OCI-LY7 (cell line): Measurements from ENCODE around the gene BCAR3. TPM values are rescaled to one million over a fixed set of nuclear protein-coding genes. Genes with fewer than 3 reads are reported as not detected.

Source experiments
- BruUV-seq: library from RNA; stranded (reverse); fragments of 400-500 nt; replicated peaks from 2 replicates; lab custom pipeline; 2021; lab: Mats Ljungman, UMichigan
- CTCF ChIA-PET: fragments of 300-600 bp; sonication (Branson Sonifier 250); formaldehyde crosslinking; loops from one replicate; lab custom pipeline; 2022; ENCODE audit warnings: antibody characterized with exemption; ENCODE audit not compliant: unreplicated experiment; lab: Charles Lee
- POLR2A ChIA-PET: fragments of 300-600 bp; sonication (Branson Sonifier 250); formaldehyde crosslinking; loops from one replicate; lab custom pipeline; 2022; ENCODE audit warnings: antibody characterized with exemption; lab: Charles Lee
- DNase-seq: peaks from one replicate; pipeline ENCODE4 v3.0.0-alpha.2; 2015; ENCODE audit warnings: low spot score
- H2AFZ ChIP-seq: fragments of 200-600 bp; sonication (generic), shearing (Covaris generic); 2 replicates; pipeline ENCODE4 v1.6.1; 2014; ENCODE audit warnings: mild to moderate bottlenecking, antibody characterized with exemption, low read length, moderate library complexity
- H3K27ac ChIP-seq: fragments of 200-600 bp; sonication (generic); 2 replicates; pipeline ENCODE4 v1.5.1; 2014; ENCODE audit warnings: mixed run types, low read depth, mild to moderate bottlenecking, moderate library complexity, low read length, inconsistent platforms; ENCODE audit not compliant: poor library complexity, severe bottlenecking
- H3K36me3 ChIP-seq: fragments of 200-600 bp; sonication (generic); 2 replicates; pipeline ENCODE4 v1.6.1; 2014; ENCODE audit warnings: mild to moderate bottlenecking, antibody characterized with exemption, low read length, moderate library complexity, mixed read lengths; ENCODE audit not compliant: insufficient read depth
- H3K4me1 ChIP-seq: fragments of 200-600 bp; sonication (generic); 2 replicates; pipeline ENCODE4 v1.5.1; 2014; ENCODE audit warnings: mild to moderate bottlenecking, low read length; ENCODE audit not compliant: insufficient read depth, poor library complexity, severe bottlenecking
- H3K4me2 ChIP-seq: fragments of 200-600 bp; sonication (generic); 2 replicates; pipeline ENCODE4 v1.6.1; 2014; ENCODE audit warnings: mild to moderate bottlenecking, low read length
- H3K4me3 ChIP-seq: fragments of 200-600 bp; sonication (generic); 2 replicates; pipeline ENCODE4 v1.5.1; 2014; ENCODE audit warnings: mild to moderate bottlenecking, low read depth, low read length; ENCODE audit not compliant: poor library complexity, severe bottlenecking
- H3K79me2 ChIP-seq: fragments of 200-600 bp; sonication (generic); 2 replicates; pipeline ENCODE4 v1.6.1; 2016; ENCODE audit warnings: low read depth, mild to moderate bottlenecking, low read length, moderate library complexity, mixed read lengths; ENCODE audit not compliant: insufficient read depth
- H3K9me2 ChIP-seq: fragments of 200-600 bp; sonication (generic); 2 replicates; pipeline ENCODE4 v1.6.1; 2016; ENCODE audit warnings: mild to moderate bottlenecking, low read length, mixed read lengths; ENCODE audit not compliant: insufficient read depth
- H3K9me3 ChIP-seq: fragments of 200-600 bp; sonication (generic); 2 replicates; pipeline ENCODE4 v1.6.1; 2014; ENCODE audit warnings: mild to moderate bottlenecking, mixed run types, low read length, mixed read lengths
- H4K20me1 ChIP-seq: fragments of 200-600 bp; sonication (generic); 2 replicates; pipeline ENCODE4 v1.6.1; 2014; ENCODE audit warnings: mild to moderate bottlenecking, antibody characterized with exemption, low read length, moderate library complexity, mixed read lengths; ENCODE audit not compliant: insufficient read depth
- EZH2phosphoT487 ChIP-seq: fragments of 200-600 bp; sonication (generic); IDR thresholded peaks from 2 replicates; pipeline ENCODE4 v1.6.1; 2018; ENCODE audit warnings: low read depth, borderline replicate concordance, mild to moderate bottlenecking, mixed run types, antibody characterized with exemption, low read length, moderate library complexity, mixed read lengths
- intact Hi-C: fragments of 100-400 bp; cut with micrococcal nuclease; formaldehyde crosslinking; loops from one replicate; pipeline ENCODE4 v1.10.0; 2022; ENCODE audit not compliant: unreplicated experiment
- total RNA-seq, 2 experiments: library from RNA; depleted of rRNA in 1 of 2; stranded (reverse); fragments of >200 nt in 1 of 2; shearing (Covaris generic) in 1 of 2; gene quantifications; 2 replicates each; pipeline ENCODE4 v1.2.3, GENCODE V29; 2014 to 2022
- TF ChIP-seq, protein P1 (sequence below): fragments of 200-600 bp; sonication (generic); conservative IDR thresholded peaks from 2 replicates; pipeline ENCODE4 v1.5.1; 2014; ENCODE audit warnings: mild to moderate bottlenecking, antibody characterized with exemption, low read length, moderate library complexity, mixed read lengths

BCAR3 gene
- total RNA-seq, 2 experiments from 2014 or later, result 16.3 to 24.2 TPM

DNA sequence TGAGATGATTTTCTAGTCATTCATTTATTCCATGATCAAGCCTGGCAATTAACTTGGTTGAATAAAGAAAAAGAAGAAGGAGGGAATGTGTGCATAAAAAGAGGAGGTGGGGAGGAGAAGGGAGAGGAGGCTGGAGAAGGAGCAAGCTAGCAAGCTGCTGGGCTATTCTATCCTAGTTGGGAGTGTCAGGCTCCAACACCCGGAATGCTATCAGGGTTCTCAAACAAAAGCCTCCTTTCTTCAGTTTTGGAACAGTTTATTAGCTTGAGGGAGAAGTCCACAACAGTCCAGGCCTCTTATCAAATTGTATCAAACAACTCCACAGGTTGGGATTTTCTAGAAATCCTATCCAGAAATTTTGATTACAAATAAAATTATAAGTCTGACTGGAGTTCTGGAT lies 80.0 kb downstream of the BCAR3 start:
- H4K20me1 ChIP-seq, result no peaks in the 10 kb centered on the region
- H3K79me2 ChIP-seq, result no peaks in the 10 kb centered on the region

DNA sequence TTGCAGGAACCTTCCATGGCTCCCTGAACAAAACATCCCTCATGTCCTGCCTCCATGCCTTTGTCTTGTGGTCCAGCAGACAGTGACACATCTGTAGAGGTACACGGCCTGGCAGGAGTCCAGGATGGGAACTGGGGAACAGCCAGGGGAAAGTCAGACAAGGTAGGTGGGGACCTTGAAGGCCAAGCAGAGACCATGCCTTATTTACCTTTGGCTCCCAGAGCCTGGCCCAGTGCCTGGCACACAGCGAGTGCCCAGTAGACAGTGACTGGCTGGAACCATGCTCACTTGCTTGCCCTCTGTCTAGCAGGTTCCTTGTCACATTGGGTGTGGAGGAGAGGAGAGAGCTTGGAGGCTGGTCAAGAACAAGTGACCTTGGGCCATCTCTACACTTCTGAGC lies 81.0 kb downstream of the BCAR3 start:
- ChIA-PET POLR2A (interaction anchor here (1.3 kb wide), 1 partner anchor 9 kb away, joined by 3 read pairs; no protein-coding TSS in a partner anchor), CTCF (interaction anchor here (0.9 kb wide), 1 partner anchor 19 kb away, joined by 4 read pairs; no protein-coding TSS in a partner anchor)
- Histone ChIP-seq H3K4me1 (no peaks in the 10 kb centered on the region), H3K27ac (no peak overlapping the region), H3K36me3 (no peaks in the 10 kb centered on the region), H2AFZ (no peak overlapping the region), H4K20me1 (no peaks in the 10 kb centered on the region), H3K4me3 (no peak overlapping the region), H3K9me3 (no peaks in the 10 kb centered on the region), H3K4me2 (no peak overlapping the region), H3K9me2 (no peaks in the 10 kb centered on the region), H3K79me2 (no peaks in the 10 kb centered on the region)
- BruUV-seq, result no TSS peak
- TF ChIP-seq EZH2phosphoT487, result no peak
- TF ChIP-seq, protein P1, sequence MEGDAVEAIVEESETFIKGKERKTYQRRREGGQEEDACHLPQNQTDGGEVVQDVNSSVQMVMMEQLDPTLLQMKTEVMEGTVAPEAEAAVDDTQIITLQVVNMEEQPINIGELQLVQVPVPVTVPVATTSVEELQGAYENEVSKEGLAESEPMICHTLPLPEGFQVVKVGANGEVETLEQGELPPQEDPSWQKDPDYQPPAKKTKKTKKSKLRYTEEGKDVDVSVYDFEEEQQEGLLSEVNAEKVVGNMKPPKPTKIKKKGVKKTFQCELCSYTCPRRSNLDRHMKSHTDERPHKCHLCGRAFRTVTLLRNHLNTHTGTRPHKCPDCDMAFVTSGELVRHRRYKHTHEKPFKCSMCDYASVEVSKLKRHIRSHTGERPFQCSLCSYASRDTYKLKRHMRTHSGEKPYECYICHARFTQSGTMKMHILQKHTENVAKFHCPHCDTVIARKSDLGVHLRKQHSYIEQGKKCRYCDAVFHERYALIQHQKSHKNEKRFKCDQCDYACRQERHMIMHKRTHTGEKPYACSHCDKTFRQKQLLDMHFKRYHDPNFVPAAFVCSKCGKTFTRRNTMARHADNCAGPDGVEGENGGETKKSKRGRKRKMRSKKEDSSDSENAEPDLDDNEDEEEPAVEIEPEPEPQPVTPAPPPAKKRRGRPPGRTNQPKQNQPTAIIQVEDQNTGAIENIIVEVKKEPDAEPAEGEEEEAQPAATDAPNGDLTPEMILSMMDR, result no peak
- no peak for DNase-seq
- intact Hi-C loops, result no loop called here

More for the DNA sequence above, 80.0 kb downstream of the BCAR3 start:
- Histone ChIP-seq H3K4me1 (no peaks in the 10 kb centered on the region), H3K27ac (no peak overlapping the region), H3K9me3 (no peaks in the 10 kb centered on the region), H3K4me2 (no peak overlapping the region), H3K4me3 (no peak overlapping the region), H3K9me2 (no peaks in the 10 kb centered on the region), H2AFZ (no peak overlapping the region), H3K36me3 (no peaks in the 10 kb centered on the region)
- no TSS peak for BruUV-seq
- intact Hi-C loops, result no loop called here
- CTCF ChIA-PET, result no interaction called here
- POLR2A ChIA-PET, result no interaction called here
- DNase-seq, result no peak
- no peak for TF ChIP-seq EZH2phosphoT487
- TF ChIP-seq, protein P1, result no peak

DNA sequence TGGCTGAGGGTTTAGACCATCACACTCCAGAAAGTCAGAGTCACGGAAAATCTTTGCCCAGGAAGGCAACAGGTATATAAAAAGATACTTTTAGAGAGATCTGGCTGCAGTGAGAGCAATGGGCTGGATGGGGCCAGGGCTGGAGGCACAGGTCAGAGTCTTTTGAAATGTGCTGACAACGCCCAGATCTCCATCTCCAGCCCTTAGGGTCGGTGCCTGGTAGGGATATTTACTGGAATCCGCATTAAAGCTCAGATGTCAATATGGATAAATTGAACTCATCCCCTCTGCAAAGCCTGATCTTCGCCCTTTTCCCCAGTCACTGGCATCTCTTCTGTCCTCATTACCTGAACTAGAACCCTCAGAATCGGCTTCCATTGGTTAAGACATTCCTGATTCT lies 82.2 kb downstream of the BCAR3 start:
- Histone ChIP-seq H3K79me2 (no peaks in the 10 kb centered on the region), H3K4me1 (no peaks in the 10 kb centered on the region), H2AFZ (no peak overlapping the region), H3K4me2 (no peak overlapping the region), H3K9me3 (no peaks in the 10 kb centered on the region), H3K36me3 (no peaks in the 10 kb centered on the region), H4K20me1 (0 out of 2 replicates have a peak, but pooled peaks cover 4% of the 10 kb centered on the region), H3K4me3 (no peak overlapping the region), H3K9me2 (no peaks in the 10 kb centered on the region), H3K27ac (no peak overlapping the region)
- intact Hi-C loops, result no loop called here
- TF ChIP-seq EZH2phosphoT487, result no peak
- TF ChIP-seq, protein P1, result no peak
- ChIA-PET CTCF (no interaction called here), POLR2A (interaction anchor here (0.5 to 1.3 kb wide), 5 partner anchors 8 to 1633 kb away, joined by 3 to 4 read pairs (median 3); no protein-coding TSS in a partner anchor)
- no peak for DNase-seq
- no TSS peak for BruUV-seq
